K562 (cell line): Measurements from ENCODE around the gene NHS. TPM values are rescaled to one million over a fixed set of nuclear protein-coding genes. Genes with fewer than 3 reads are reported as not detected.

Experiments used
- ATAC-seq: fragments of 200-7000 bp; cut with Tn5 transposase; 3 replicates; pipeline ENCODE4 v1.9.1; 2020; ENCODE audit warnings: moderate library complexity
- BruUV-seq: library from RNA; stranded (reverse); fragments of 400-500 nt; replicated peaks from 2 replicates; lab custom pipeline; 2021; lab: Mats Ljungman, UMichigan
- CTCF ChIA-PET: fragments of 300-600 bp; formaldehyde crosslinking; extraction: SDS; loops from one replicate; lab custom pipeline; 2021; ENCODE audit warnings: low intra/inter-chr PET ratio; lab: Yijun Ruan, JAX
- POLR2A ChIA-PET: fragments of 300-600, 350-650 bp; sonication (Branson Sonifier 250); formaldehyde crosslinking; extraction: SDS; loops from one replicate; lab custom pipeline; 2021; ENCODE audit warnings: antibody characterized with exemption, inconsistent platforms; lab: Yijun Ruan, JAX
- DNase-seq, 4 experiments: peaks; one replicate each; pipeline versions ENCODE4 v3.0.0 to v3.0.0-alpha.2; 2011 to 2018; ENCODE audit warnings: low spot score in 3 of 4, mixed read lengths in 3 of 4; ENCODE audit errors: extremely low read depth in 1 of 4
- FAIRE-seq: peaks from 2 replicates; lab custom pipeline; 2011; peaks lifted over from hg19 to GRCh38; lab: Jason Lieb, UNC
- H2AFZ ChIP-seq: 2 replicates; pipeline ENCODE4 v1.6.0; 2011; ENCODE audit warnings: low read depth, low read length, control low read depth, inconsistent platforms
- H3K27ac ChIP-seq: fragments of 200-600 bp; 3 replicates; pipeline ENCODE4 v1.8.0; 2011; ENCODE audit warnings: low read depth, mild to moderate bottlenecking, control low read depth, inconsistent platforms, low read length, moderate library complexity, mixed read lengths; ENCODE audit errors: extremely low read depth
- H3K27me3 ChIP-seq, 2 experiments: fragments of 300-600 bp in 1 of 2; 2 replicates in 1 of 2; 3 replicates in 1 of 2; pipeline versions ENCODE4 v1.6.0 to v1.8.0; 2011; ENCODE audit warnings: inconsistent platforms in 2 of 2, low read length in 2 of 2, mild to moderate bottlenecking in 1 of 2, mixed read lengths in 1 of 2, moderate library complexity in 1 of 2; ENCODE audit not compliant: control insufficient read depth in 2 of 2, insufficient read depth in 2 of 2
- H3K36me3 ChIP-seq: fragments of 300-600 bp; 3 replicates; pipeline ENCODE4 v1.8.0; 2011; ENCODE audit warnings: mild to moderate bottlenecking, low read length, inconsistent platforms; ENCODE audit not compliant: control insufficient read depth, insufficient read depth
- H3K4me1 ChIP-seq, 2 experiments: fragments of 200-600 bp in 1 of 2; replicated peaks in 1 of 2; 2 replicates in 1 of 2; 3 replicates in 1 of 2; pipeline versions ENCODE4 v1.5.1 to v1.8.0; 2011; ENCODE audit warnings: inconsistent platforms in 2 of 2, low read length in 2 of 2, mild to moderate bottlenecking in 1 of 2, mixed read lengths in 1 of 2, moderate library complexity in 1 of 2; ENCODE audit not compliant: control insufficient read depth in 2 of 2, insufficient read depth in 2 of 2
- H3K4me2 ChIP-seq: 2 replicates; pipeline ENCODE4 v1.6.1; 2011; ENCODE audit warnings: low read length, control low read depth, inconsistent platforms, mixed read lengths; ENCODE audit not compliant: insufficient read depth
- H3K4me3 ChIP-seq: fragments of 200-600 bp; sonication (generic), shearing (Covaris generic); 2 replicates; pipeline ENCODE4 v1.5.1; 2016; ENCODE audit warnings: control low read depth, inconsistent platforms
- H3K79me2 ChIP-seq: fragments of 200-600 bp; 3 replicates; pipeline ENCODE4 v1.8.0; 2011; ENCODE audit warnings: low read length, inconsistent platforms; ENCODE audit not compliant: control insufficient read depth, insufficient read depth
- H3K9ac ChIP-seq, 2 experiments: 2 replicates each; pipeline versions ENCODE4 v1.6.0 to v1.6.1; 2011; ENCODE audit warnings: low read depth in 2 of 2, low read length in 2 of 2, control low read depth in 1 of 2, inconsistent platforms in 1 of 2, mild to moderate bottlenecking in 1 of 2, mixed read lengths in 1 of 2; ENCODE audit not compliant: insufficient read depth in 1 of 2
- H3K9me1 ChIP-seq: one replicate; pipeline ENCODE4 v1.6.0; 2011; ENCODE audit warnings: inconsistent platforms, mild to moderate bottlenecking, low read length, moderate library complexity; ENCODE audit not compliant: control insufficient read depth, insufficient read depth
- H3K9me3 ChIP-seq: replicated peaks from 2 replicates; pipeline ENCODE4 v1.5.1; 2011; ENCODE audit warnings: low read depth, low read length, inconsistent platforms; ENCODE audit not compliant: control insufficient read depth, insufficient read depth
- H4K20me1 ChIP-seq: replicated peaks from 2 replicates; pipeline ENCODE4 v1.6.1; 2011; ENCODE audit warnings: low read length, inconsistent platforms, mixed read lengths; ENCODE audit not compliant: control insufficient read depth, insufficient read depth
- BCOR ChIP-seq: fragments of 450-650 bp; IDR thresholded peaks from 2 replicates; pipeline ENCODE4 v1.6.1; 2016
- CHD2 ChIP-seq: IDR thresholded peaks from 2 replicates; pipeline ENCODE4 v1.6.1; 2011; ENCODE audit warnings: low read depth, low read length
- FOXM1 ChIP-seq, 2 experiments: fragments of 450-650 bp in 1 of 2; sonication (generic) in 1 of 2; formaldehyde crosslinking in 1 of 2; IDR thresholded peaks; 2 replicates each; pipeline versions ENCODE4 v1.6.1 to v1.9.0; 2017 to 2022; ENCODE audit warnings: low read depth in 2 of 2, mild to moderate bottlenecking in 2 of 2, missing genetic modification reagents in 1 of 2, moderate library complexity in 1 of 2
- MXI1 ChIP-seq: IDR thresholded peaks from 2 replicates; pipeline ENCODE4 v1.6.1; 2011; ENCODE audit warnings: low read depth, mild to moderate bottlenecking, improper control_type of control experiment, low read length
- NFXL1 ChIP-seq: fragments of 450-650 bp; formaldehyde crosslinking; IDR thresholded peaks from 2 replicates; pipeline ENCODE4 v1.4.0; 2021; ENCODE audit warnings: mild to moderate bottlenecking
- RBM25 ChIP-seq: fragments of 200-400 bp; formaldehyde crosslinking; IDR thresholded peaks from 2 replicates; pipeline ENCODE4 v1.6.1; 2018; ENCODE audit warnings: low read length, low read depth, moderate library complexity; ENCODE audit not compliant: severe bottlenecking
- SOX6 ChIP-seq: fragments of 450-650 bp; IDR thresholded peaks from 2 replicates; pipeline ENCODE4 v1.6.1; 2014; ENCODE audit warnings: mild to moderate bottlenecking
- SRF ChIP-seq, 2 experiments: fragments of 250-450, 450-650 bp in 1 of 2; sonication (Bioruptor Pico) in 1 of 2; sonication (generic) in 1 of 2; formaldehyde crosslinking; IDR thresholded peaks; 2 replicates each; pipeline versions ENCODE4 v1.5.0 to v1.5.1; 2020 to 2022; ENCODE audit warnings: mild to moderate bottlenecking in 1 of 2, missing genetic modification reagents in 1 of 2
- TEAD4 ChIP-seq, 2 experiments: sonication (generic) in 1 of 2; formaldehyde crosslinking in 1 of 2; IDR thresholded peaks; 2 replicates each; pipeline versions ENCODE4 v1.6.1 to v1.8.0; 2012 to 2022; ENCODE audit warnings: borderline replicate concordance in 1 of 2, inconsistent platforms in 1 of 2, low read length in 1 of 2, mild to moderate bottlenecking in 1 of 2, missing genetic modification reagents in 1 of 2
- ZNF384 ChIP-seq: IDR thresholded peaks from 2 replicates; pipeline ENCODE4 v1.6.1; 2012; ENCODE audit warnings: low read depth, low read length, improper control_type of control experiment
- WGBS: fragments of 100-300 bp; shearing (Covaris generic); methylation state at CpG from one replicate; pipeline ENCODE4 v1.1.6; 2016; ENCODE audit warnings: low coverage, mixed read lengths; ENCODE audit not compliant: insufficient coverage; ENCODE audit errors: missing lambda C conversion rate; 5-methylcytosine and 5-hydroxymethylcytosine counted together
- in situ Hi-C: fragments of 300-500 bp; cut with MboI; formaldehyde crosslinking; loops from 4 replicates; pipeline ENCODE4 v1.15.0; 2018; ENCODE audit warnings: inconsistent platforms, mixed read lengths
- intact Hi-C: fragments of 100-400 bp; cut with micrococcal nuclease; formaldehyde crosslinking; loops from 2 replicates; pipeline ENCODE4 v1.14.2; 2022
- polyA plus RNA-seq, 8 experiments: library from polyadenylated mRNA; depleted of rRNA in 4 of 8; stranded (reverse) in 5 of 8; unstranded in 3 of 8; fragments of >200 nt; fragmentation: Nextera tagmentation in 2 of 8; fragmentation: Illumina TruSeq in 1 of 8; extraction: Ambion mirVana in 2 of 8; extraction: Trizol in 1 of 8; gene quantifications; 2 replicates each; pipeline versions ENCODE4 v1.2.1 to v1.2.3, GENCODE V29; 2011 to 2014; ENCODE audit warnings: inconsistent platforms in 1 of 8, missing spikeins in 1 of 8
- total RNA-seq, 7 experiments: library from RNA; depleted of rRNA in 6 of 7; stranded (reverse); fragments of >200 nt in 6 of 7; fragmentation: Illumina TruSeq in 2 of 7; extraction: Trizol in 2 of 7; gene quantifications; 2 replicates each; pipeline versions ENCODE4 v1.2.1 to v1.2.3, GENCODE V29; 2011 to 2021; ENCODE audit warnings: low replicate concordance in 1 of 7

The NHS gene
- total and polyA plus RNA-seq, 9 of the 15 experiments (the other 6 are each of a cell fraction or from before 2014, with no cell fraction given) = 0.02 TPM; not detected in 8

- peaks cover 0 to 8% of the 10 kb centered on the region in 2 experiments; a peak in 1 of 5 replicates for H3K27me3 ChIP-seq
- TF ChIP-seq NFXL1 (CRISPR knock-in tag) = no peak
- no peak for TF ChIP-seq ZNF384
- no peak for TF ChIP-seq TEAD4 (IDR thresholded peaks at IDR 0.05; ENCODE audit: low read length)
- TF ChIP-seq TEAD4 (CRISPR knock-in tag; IDR thresholded peaks at IDR 0.05; ENCODE audit: borderline replicate concordance) = no peak
- TF ChIP-seq CHD2 = no peak
- no peak for TF ChIP-seq MXI1
- peak; percentile 36 for TF ChIP-seq RBM25
- TF ChIP-seq SOX6 = no peak
- TF ChIP-seq BCOR = peak; percentile 47; the same call in 1 of the 2 replicates
- TF ChIP-seq FOXM1 (IDR thresholded peaks at IDR 0.05; ENCODE audit: low read depth) = no peak
- TF ChIP-seq FOXM1 (CRISPR knock-in tag; IDR thresholded peaks at IDR 0.05; ENCODE audit: low read depth) = no peak
- TF ChIP-seq SRF (CRISPR knock-in tag; IDR thresholded peaks at IDR 0.05) = no peak
- TF ChIP-seq, all 486 proteins: peak for 2
- Histone ChIP-seq H3K9me1 (no peaks in the 10 kb centered on the region), H4K20me1 (no peaks in the 10 kb centered on the region), H3K9me3 (no peaks in the 10 kb centered on the region; the same call in 1 of the 2 replicates), H3K79me2 (no peaks in the 10 kb centered on the region), H3K36me3 (no peaks in the 10 kb centered on the region), H3K27ac (no peak overlapping the region), H3K4me3 (peak overlapping the region; percentile 13; the same call in 1 of the 2 replicates), H3K4me2 (0 out of 2 replicates have a peak overlapping the region, but pooled peaks have one; percentile 21), H3K9ac (no peak overlapping the region), H3K4me1 (no peaks in the 10 kb centered on the region; a peak in 1 of 5 replicates), H2AFZ (0 out of 2 replicates have a peak overlapping the region, but pooled peaks have one; percentile 24)
- 9% methylated on average over 5 of the region's 5 CpGs for WGBS
- POLR2A ChIA-PET = no interaction called here
- no peak for FAIRE-seq
- ATAC-seq = no peak
- BruUV-seq = no TSS peak
- no peak for DNase-seq
- CTCF ChIA-PET = no interaction called here
- in situ Hi-C loops = no loop called here
- intact Hi-C loops = no loop called here
Observed at GRCh38 chrX:17736478-17736855, 361.5 kb downstream of the NHS start.
